DOHH2 (cell line): ENCODE results near the gene RUVBL2.
A peak's percentile ranks its signal among the peaks of the same experiment; 100 is the strongest.

Experiments used
- H3F3A ChIP-seq: fragments of 200-600 bp; sonication (generic), shearing (Covaris generic); 2 replicates; pipeline ENCODE4 v1.6.0; 2016; ENCODE audit warnings: antibody characterized with exemption, mild to moderate bottlenecking; ENCODE audit not compliant: control insufficient read depth, insufficient read depth
- H3K27ac ChIP-seq: fragments of 200-600 bp; sonication (generic); 2 replicates; pipeline ENCODE4 v1.5.1; 2014; ENCODE audit warnings: low read depth, mild to moderate bottlenecking, low read length, moderate library complexity
- H3K27me3 ChIP-seq: fragments of 200-600 bp; sonication (generic); 2 replicates; pipeline ENCODE4 v1.6.1; 2014; ENCODE audit warnings: mild to moderate bottlenecking, low read length, mixed read lengths; ENCODE audit not compliant: control insufficient read depth
- H3K36me3 ChIP-seq: fragments of 200-600 bp; sonication (generic); 2 replicates; pipeline ENCODE4 v1.6.1; 2014; ENCODE audit warnings: mild to moderate bottlenecking, low read length, moderate library complexity, mixed read lengths; ENCODE audit not compliant: control insufficient read depth
- H3K4me1 ChIP-seq: fragments of 200-600 bp; sonication (generic); 2 replicates; pipeline ENCODE4 v1.6.1; 2014; ENCODE audit warnings: mild to moderate bottlenecking, low read length, mixed read lengths; ENCODE audit not compliant: control insufficient read depth
- H3K4me2 ChIP-seq: fragments of 200-600 bp; sonication (generic); 2 replicates; pipeline ENCODE4 v1.6.0; 2014; ENCODE audit warnings: mild to moderate bottlenecking, low read length, moderate library complexity
- H3K4me3 ChIP-seq: fragments of 200-600 bp; sonication (generic); 2 replicates; pipeline ENCODE4 v1.5.1; 2014; ENCODE audit warnings: mild to moderate bottlenecking, low read length, mixed read lengths
- H3K79me2 ChIP-seq: fragments of 200-600 bp; sonication (generic); 2 replicates; pipeline ENCODE4 v1.6.1; 2014; ENCODE audit warnings: mild to moderate bottlenecking, low read length, mixed read lengths; ENCODE audit not compliant: control insufficient read depth
- H3K9me2 ChIP-seq: fragments of 200-600 bp; sonication (generic); replicated peaks from 2 replicates; pipeline ENCODE4 v1.6.1; 2014; ENCODE audit warnings: mild to moderate bottlenecking, low read length, mixed read lengths; ENCODE audit not compliant: control insufficient read depth
- H3K9me3 ChIP-seq: fragments of 200-600 bp; sonication (generic); 2 replicates; pipeline ENCODE4 v1.6.1; 2014; ENCODE audit warnings: antibody characterized with exemption, low read length, mixed read lengths; ENCODE audit not compliant: control insufficient read depth, insufficient read depth
- H4K20me1 ChIP-seq: fragments of 200-600 bp; sonication (generic); 2 replicates; pipeline ENCODE4 v1.6.0; 2014; ENCODE audit warnings: low read depth, mild to moderate bottlenecking, antibody characterized with exemption, low read length, moderate library complexity; ENCODE audit not compliant: control insufficient read depth, insufficient read depth
- CTCF ChIP-seq: fragments of 200-600 bp; sonication (generic); IDR thresholded peaks from one replicate; pipeline ENCODE4 v1.5.1; 2014; ENCODE audit warnings: antibody characterized with exemption, mild to moderate bottlenecking, low read depth, low read length; ENCODE audit not compliant: poor library complexity, severe bottlenecking
- EZH2phosphoT487 ChIP-seq: fragments of 200-600 bp; sonication (generic); IDR thresholded peaks from 2 replicates; pipeline ENCODE4 v1.6.1; 2017; ENCODE audit warnings: borderline replicate concordance, mild to moderate bottlenecking, antibody characterized with exemption, low read length, moderate library complexity, mixed read lengths

RUVBL2 gene

GRCh38 chr19:48964205-48965039 is 29.3 kb upstream of the RUVBL2 start:
- H3K27ac ChIP-seq: peak overlapping the region; percentile 77
- no peaks in the 10 kb centered on the region for H3K27me3 ChIP-seq
- peaks cover 30% of the 10 kb centered on the region for H3K79me2 ChIP-seq
- peaks cover 61% of the 10 kb centered on the region for H3K4me1 ChIP-seq
- H3K4me3 ChIP-seq: peak overlapping the region; percentile 69
- H4K20me1 ChIP-seq: no peaks in the 10 kb centered on the region
- peaks cover 13% of the 10 kb centered on the region for H3F3A ChIP-seq
- TF ChIP-seq EZH2phosphoT487 (no peak), CTCF (no peak)
- peak overlapping the region; percentile 79 for H3K4me2 ChIP-seq
- peaks cover 43% of the 10 kb centered on the region for H3K36me3 ChIP-seq
- H3K9me3 ChIP-seq: no peaks in the 10 kb centered on the region
- H3K9me2 ChIP-seq: no peaks in the 10 kb centered on the region

- Histone ChIP-seq H3K79me2 (peaks cover 30% of the 10 kb centered on the region), H3K36me3 (peaks cover 51% of the 10 kb centered on the region), H3K9me2 (no peaks in the 10 kb centered on the region), H3K27ac (peak within 1 kb of the TSS; percentile 77), H3K4me3 (peak within 1 kb of the TSS; percentile 98), H3K27me3 (no peaks in the 10 kb centered on the region), H4K20me1 (no peaks in the 10 kb centered on the region), H3K9me3 (no peaks in the 10 kb centered on the region), H3F3A (peaks cover 13% of the 10 kb centered on the region), H3K4me1 (peaks cover 69% of the 10 kb centered on the region), H3K4me2 (peak within 1 kb of the TSS; percentile 89)
- no peak for TF ChIP-seq EZH2phosphoT487
- TF ChIP-seq CTCF: no peak
Measured at GRCh38 chr19:48965040-48965805, 28.5 kb upstream of the RUVBL2 start, which contains the start of gene FTL. FTL (plus strand) TSS chr19:48965309; CDS start chr19:48965508, 199 bp downstream.

- Histone ChIP-seq H3K4me2 (peak overlapping the region; percentile 89), H4K20me1 (no peaks in the 10 kb centered on the region), H3K27me3 (no peaks in the 10 kb centered on the region), H3K4me1 (peaks cover 77% of the 10 kb centered on the region), H3K27ac (peak overlapping the region; percentile 68), H3K9me2 (no peaks in the 10 kb centered on the region), H3K79me2 (peaks cover 30% of the 10 kb centered on the region), H3K36me3 (peaks cover 54% of the 10 kb centered on the region), H3K4me3 (peak overlapping the region; percentile 98), H3K9me3 (no peaks in the 10 kb centered on the region), H3F3A (peaks cover 13% of the 10 kb centered on the region)
- TF ChIP-seq EZH2phosphoT487 (no peak), CTCF (no peak)
Measured at GRCh38 chr19:48965806-48966540, 27.7 kb upstream of the RUVBL2 start.
